ENCODE results near the gene IGSF6. TPM values are rescaled to one million over a fixed set of nuclear protein-coding genes. Genes with fewer than 3 reads are reported as not detected.

Gene IGSF6
- total RNA-seq (2021; ENCODE audit: unreplicated experiment) (0.23 TPM), Bru-seq, nascent RNA (not detected), BruChase-seq, experiment 1, labeled RNA remaining after a 2-hour chase (not detected), BruChase-seq, experiment 2, labeled RNA remaining after a 6-hour chase (percentile 11 among the genes with signal in this experiment)
- 0.10 TPM for polyA plus RNA-seq (2012; ENCODE audit: insufficient read length)
- long read RNA-seq = 0 reads

GRCh38 chr16:21652453-21652852, at the start of gene IGSF6:
Gene IGSF6, minus strand, starts transcription at chr16:21652608. Its CDS starts 10 bp downstream, at chr16:21652598.
- intact Hi-C loops (cut with micrococcal nuclease; ENCODE audit: unreplicated experiment) = no loop called here
- H3K9me3 ChIP-seq (ENCODE audit: control insufficient read depth, insufficient read depth, low read depth, low read length) = no peaks in the 10 kb centered on the region
- no peaks in the 10 kb centered on the region for H3K36me3 ChIP-seq (ENCODE audit: control insufficient read depth, insufficient read depth, low read length)
- no peak within 1 kb of the TSS for H3K4me3 ChIP-seq (ENCODE audit: low read depth in 2 of 2, low read length in 2 of 2)
- BruUV-seq (replicated peaks) = no TSS peak
- H3K27me3 ChIP-seq (ENCODE audit: control insufficient read depth, insufficient read depth, low read length) = no peaks in the 10 kb centered on the region
- ChIA-PET CTCF (no interaction called here), POLR2A (no interaction called here)
- TF ChIP-seq, protein P1, sequence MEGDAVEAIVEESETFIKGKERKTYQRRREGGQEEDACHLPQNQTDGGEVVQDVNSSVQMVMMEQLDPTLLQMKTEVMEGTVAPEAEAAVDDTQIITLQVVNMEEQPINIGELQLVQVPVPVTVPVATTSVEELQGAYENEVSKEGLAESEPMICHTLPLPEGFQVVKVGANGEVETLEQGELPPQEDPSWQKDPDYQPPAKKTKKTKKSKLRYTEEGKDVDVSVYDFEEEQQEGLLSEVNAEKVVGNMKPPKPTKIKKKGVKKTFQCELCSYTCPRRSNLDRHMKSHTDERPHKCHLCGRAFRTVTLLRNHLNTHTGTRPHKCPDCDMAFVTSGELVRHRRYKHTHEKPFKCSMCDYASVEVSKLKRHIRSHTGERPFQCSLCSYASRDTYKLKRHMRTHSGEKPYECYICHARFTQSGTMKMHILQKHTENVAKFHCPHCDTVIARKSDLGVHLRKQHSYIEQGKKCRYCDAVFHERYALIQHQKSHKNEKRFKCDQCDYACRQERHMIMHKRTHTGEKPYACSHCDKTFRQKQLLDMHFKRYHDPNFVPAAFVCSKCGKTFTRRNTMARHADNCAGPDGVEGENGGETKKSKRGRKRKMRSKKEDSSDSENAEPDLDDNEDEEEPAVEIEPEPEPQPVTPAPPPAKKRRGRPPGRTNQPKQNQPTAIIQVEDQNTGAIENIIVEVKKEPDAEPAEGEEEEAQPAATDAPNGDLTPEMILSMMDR (IDR thresholded peaks at IDR 0.05) = no peak
- no peak for TF ChIP-seq POLR2AphosphoS5 (IDR thresholded peaks at IDR 0.05; ENCODE audit: low read depth, low read length)
- TF ChIP-seq REST (IDR thresholded peaks at IDR 0.05; ENCODE audit: insufficient read depth in 1 of 2, low read depth in 2 of 2, low read length in 1 of 2) = no peak
- TF ChIP-seq SIN3A (IDR thresholded peaks at IDR 0.05; ENCODE audit: borderline replicate concordance, insufficient read depth, low read depth, low read length) = no peak
- TF ChIP-seq TCF7L2 (IDR thresholded peaks at IDR 0.05; ENCODE audit: low read depth, low read length) = no peak
- H3K4me1 ChIP-seq (ENCODE audit: control insufficient read depth, insufficient read depth, low read length) = no peaks in the 10 kb centered on the region
- ATAC-seq (no peak), DNase-seq (ENCODE audit: low read depth, low spot score) (no peak)
- in situ Hi-C loops (cut with HindIII; ENCODE audit: low pct_unique_long_range_greater_than_20kb, low sequenced_read_pairs) = no loop called here
- no peak within 1 kb of the TSS for H3K27ac ChIP-seq (ENCODE audit: low read length)

GRCh38 chr16:21701271-21701670, 48.9 kb upstream of the IGSF6 start:
- Histone ChIP-seq H3K27ac (ENCODE audit: low read length) (no peak overlapping the region), H3K4me1 (ENCODE audit: control insufficient read depth, insufficient read depth, low read length) (no peaks in the 10 kb centered on the region), H3K27me3 (ENCODE audit: control insufficient read depth, insufficient read depth, low read length) (no peaks in the 10 kb centered on the region), H3K36me3 (ENCODE audit: control insufficient read depth, insufficient read depth, low read length) (no peaks in the 10 kb centered on the region), H3K4me3 (ENCODE audit: low read depth in 2 of 2, low read length in 2 of 2) (no peak overlapping the region), H3K9me3 (ENCODE audit: control insufficient read depth, insufficient read depth, low read depth, low read length) (no peaks in the 10 kb centered on the region)
- no peak for TF ChIP-seq REST (IDR thresholded peaks at IDR 0.05; ENCODE audit: insufficient read depth in 1 of 2, low read depth in 2 of 2, low read length in 1 of 2)
- TF ChIP-seq TCF7L2 (IDR thresholded peaks at IDR 0.05; ENCODE audit: low read depth, low read length) = no peak
- TF ChIP-seq POLR2AphosphoS5 (IDR thresholded peaks at IDR 0.05; ENCODE audit: low read depth, low read length) = no peak
- TF ChIP-seq SIN3A (IDR thresholded peaks at IDR 0.05; ENCODE audit: borderline replicate concordance, insufficient read depth, low read depth, low read length) = no peak
- TF ChIP-seq, protein P1 (IDR thresholded peaks at IDR 0.05) = no peak
- intact Hi-C loops (cut with micrococcal nuclease; ENCODE audit: unreplicated experiment) = no loop called here
- DNase-seq (ENCODE audit: low read depth, low spot score) (no peak), ATAC-seq (no peak)
- no TSS peak for BruUV-seq (replicated peaks)
- in situ Hi-C loops (cut with HindIII; ENCODE audit: low pct_unique_long_range_greater_than_20kb, low sequenced_read_pairs) = no loop called here
- ChIA-PET POLR2A (no interaction called here), CTCF (no interaction called here)

Data from Panc1 (cell line).